NCI-H128 (cell line): ENCODE measurements around the gene CACNA1B.
"Not testable (repeated sequence)": the region's sequence is repeated elsewhere in the genome, so short reads cannot be mapped to it uniquely, and the experiment has no call there.

Source experiments
- DNase-seq: peaks from one replicate; lab custom pipeline; 2025; ENCODE audit not compliant: unreplicated experiment; lab: John Stamatoyannopoulos, UW

CACNA1B gene

GRCh38 chr9:138126858-138127584, 249.4 kb downstream of the CACNA1B start:
- DNase-seq: not testable (repeated sequence)

- DNase-seq: not testable (repeated sequence)
Observed at GRCh38 chr9:138128027-138128426, 250.4 kb downstream of the CACNA1B start.

DNA sequence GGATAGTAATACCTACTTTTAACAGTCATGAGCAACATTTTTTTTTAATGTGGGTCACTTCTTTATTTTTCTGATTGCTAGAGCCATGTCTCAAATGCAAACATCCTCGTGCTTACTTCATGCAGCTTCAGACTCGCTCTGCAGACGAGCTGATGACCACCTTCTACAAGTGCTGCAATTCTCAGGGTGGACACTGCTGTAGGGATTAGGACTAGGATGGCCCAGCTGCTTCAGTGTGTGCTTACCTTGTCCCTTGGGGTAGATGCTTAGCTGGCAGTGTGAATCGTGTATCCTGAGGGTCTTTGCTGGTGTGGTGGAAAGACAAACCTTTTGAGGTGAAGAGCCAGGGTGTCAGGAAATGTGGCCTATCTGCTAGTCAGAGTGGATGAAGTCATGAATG, 251.7 kb downstream of the CACNA1B start:
- DNase-seq: not testable (repeated sequence)

- not testable (repeated sequence) for DNase-seq
Observed at GRCh38 chr9:138132946-138133705, 255.5 kb downstream of the CACNA1B start.

- not testable (repeated sequence) for DNase-seq
Observed at GRCh38 chr9:138134581-138134980, 257.0 kb downstream of the CACNA1B start.

DNA sequence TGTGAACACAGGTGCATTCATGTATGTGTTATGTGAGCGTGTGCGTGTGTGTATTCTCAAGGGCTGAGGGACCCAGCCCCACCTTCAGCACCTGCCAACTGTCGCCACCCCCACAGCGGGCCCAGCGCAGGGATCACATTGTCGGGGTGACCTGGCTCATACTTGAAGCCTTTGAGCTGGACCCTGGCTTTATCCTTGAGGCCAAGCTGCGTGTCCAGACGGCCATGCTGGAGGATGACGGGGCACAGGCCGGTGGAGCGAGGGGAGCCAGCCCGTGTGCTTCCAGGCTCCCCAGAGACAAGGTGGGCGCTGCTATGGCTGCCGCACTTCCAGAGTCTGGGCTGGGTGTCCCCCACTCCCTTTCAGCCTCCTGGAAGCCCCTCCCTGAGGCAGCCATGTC, 261.5 kb downstream of the CACNA1B start:
- not testable (repeated sequence) for DNase-seq

DNA sequence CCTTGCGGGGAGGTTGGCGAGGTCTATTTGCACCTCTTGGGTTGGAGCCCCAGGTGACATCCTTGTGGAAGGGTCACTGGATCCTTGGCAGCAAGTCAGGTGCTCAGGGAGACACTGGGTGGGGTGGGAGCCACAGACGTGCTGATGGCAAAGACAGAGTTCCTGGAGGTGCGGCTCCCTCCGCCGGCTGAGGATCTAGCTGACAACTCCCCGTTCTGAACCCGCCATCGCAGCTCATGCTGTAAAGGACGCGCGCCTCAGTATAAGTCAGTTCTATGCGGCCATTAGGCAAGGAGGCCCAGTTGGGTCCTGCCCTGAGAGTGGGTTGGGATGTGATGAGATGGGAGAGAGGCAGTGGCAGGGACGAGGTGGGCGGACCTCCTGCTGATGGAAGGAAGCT, 263.4 kb downstream of the CACNA1B start:
- DNase-seq: not testable (repeated sequence)

DNA sequence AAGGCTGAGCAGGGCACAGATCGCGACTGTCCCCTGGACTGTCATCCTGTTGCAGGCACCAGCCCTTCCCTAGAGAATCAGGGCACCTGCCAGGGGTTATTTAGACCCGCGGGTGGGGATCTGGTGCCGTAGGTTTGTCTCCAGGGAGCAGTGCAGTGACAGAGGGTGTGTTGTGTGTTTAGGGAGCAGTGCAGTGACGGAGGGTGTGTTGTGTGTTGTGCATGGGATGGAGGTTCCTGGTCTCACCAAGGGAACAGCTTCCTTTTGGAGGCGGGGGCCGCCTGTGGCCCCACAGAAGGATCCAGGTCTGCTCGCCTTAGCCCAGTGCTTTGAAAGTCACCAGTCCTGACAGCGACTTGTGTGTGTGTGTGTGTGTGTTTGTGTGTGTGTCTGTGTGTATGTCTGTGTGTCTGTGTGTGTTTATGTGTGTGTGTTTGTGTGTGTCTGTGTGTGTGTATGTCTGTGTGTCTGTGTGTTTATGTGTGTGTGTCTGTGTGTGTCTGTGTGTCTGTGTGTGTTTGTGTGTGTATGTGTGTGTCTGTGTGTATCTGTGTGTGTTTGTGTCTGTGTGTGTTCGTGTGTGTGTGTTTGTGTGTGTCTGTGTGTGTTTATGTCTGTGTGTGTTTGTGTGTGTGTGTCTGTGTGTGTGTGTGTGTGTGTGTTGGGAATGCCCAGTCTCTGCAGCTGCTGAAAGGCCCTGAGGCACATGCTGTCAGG, 265.1 kb downstream of the CACNA1B start:
- not testable (repeated sequence) for DNase-seq

- not testable (repeated sequence) for DNase-seq
Observed at GRCh38 chr9:138143491-138143890, 265.9 kb downstream of the CACNA1B start.

GRCh38 chr9:138147556-138147955, 270.0 kb downstream of the CACNA1B start:
- not testable (repeated sequence) for DNase-seq

- DNase-seq: peak; percentile 13
Observed at GRCh38 chr9:138149672-138150656, 272.4 kb downstream of the CACNA1B start.

DNA sequence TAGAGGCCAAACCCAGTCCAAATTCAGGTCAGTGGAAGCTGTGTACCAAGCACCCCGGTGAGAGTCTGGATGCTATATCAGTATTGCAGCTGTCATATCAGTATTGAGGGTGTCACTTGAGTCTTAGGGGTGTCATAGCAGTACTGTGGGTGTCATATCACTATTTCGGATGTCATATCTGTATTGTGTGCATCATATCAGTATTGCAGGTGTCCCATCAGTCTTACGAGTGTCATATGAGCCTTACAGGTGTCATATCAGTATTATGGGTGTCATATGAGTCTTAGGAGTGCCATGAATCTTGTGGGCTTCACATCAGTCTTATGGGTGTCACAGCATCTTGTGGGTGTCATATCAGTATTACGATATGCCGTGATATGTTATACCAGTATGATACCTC, 278.2 kb downstream of the CACNA1B start:
- not testable (repeated sequence) for DNase-seq

DNA sequence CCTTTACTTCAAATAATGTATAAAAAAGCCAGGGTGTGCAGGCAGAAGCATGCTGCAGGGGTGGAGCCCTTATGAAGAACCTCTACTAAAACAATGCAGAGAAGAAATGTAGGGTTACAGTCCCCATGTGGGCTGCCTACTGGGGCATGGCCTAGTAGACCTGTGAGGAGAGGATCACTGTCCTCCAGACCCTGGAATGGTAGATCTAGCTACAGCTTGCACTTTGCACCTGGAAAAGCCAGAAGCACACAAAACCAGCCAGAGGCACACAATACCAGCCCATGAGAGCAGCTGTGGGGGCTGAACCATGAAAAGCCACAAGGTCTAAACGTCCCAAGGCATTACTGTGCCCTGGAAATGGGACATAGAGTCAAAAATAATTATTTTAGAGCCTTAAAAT, 289.2 kb downstream of the CACNA1B start:
- not testable (repeated sequence) for DNase-seq
